SK-N-SH treated with all-trans-retinoic acid at 6 μM for 48 hours (cell line): ENCODE results near the gene KLHL34.

ENCODE experiments used
- ATAC-seq: fragments of 200-7000 bp; cut with Tn5 transposase; 3 replicates; pipeline ENCODE4 v1.9.1; 2020; ENCODE audit warnings: mild to moderate bottlenecking, moderate library complexity
- ARNTL ChIP-seq: fragments of 450-650 bp; formaldehyde crosslinking; IDR thresholded peaks from 2 replicates; pipeline ENCODE4 v1.5.0; 2020; ENCODE audit warnings: low read depth, mild to moderate bottlenecking, moderate library complexity, borderline replicate concordance
- BACH2 ChIP-seq: fragments of 250-450 bp; sonication (Bioruptor Pico); IDR thresholded peaks from 2 replicates; pipeline ENCODE4 v1.9.0; 2021; ENCODE audit warnings: mild to moderate bottlenecking, borderline replicate concordance
- CSDC2 ChIP-seq: fragments of 250-450 bp; sonication (Bioruptor Pico); IDR thresholded peaks from 2 replicates; pipeline ENCODE4 v1.5.0; 2020; ENCODE audit warnings: mild to moderate bottlenecking, moderate library complexity
- ESRRG ChIP-seq: fragments of 250-450 bp; sonication (Bioruptor Pico); IDR thresholded peaks from 2 replicates; pipeline ENCODE4 v1.6.1; 2021; ENCODE audit warnings: mild to moderate bottlenecking
- GLIS3 ChIP-seq: fragments of 250-450 bp; sonication (Bioruptor Pico); IDR thresholded peaks from 2 replicates; pipeline ENCODE4 v1.5.0; 2020; ENCODE audit warnings: mild to moderate bottlenecking, moderate library complexity
- ISL1 ChIP-seq: fragments of 250-450 bp; sonication (Bioruptor Pico); IDR thresholded peaks from 2 replicates; pipeline ENCODE4 v2.1.2; 2022; ENCODE audit warnings: mild to moderate bottlenecking, moderate library complexity
- OSR1 ChIP-seq: fragments of 250-450 bp; sonication (Bioruptor Pico); IDR thresholded peaks from 2 replicates; pipeline ENCODE4 v1.8.0; 2022; ENCODE audit warnings: moderate library complexity, mild to moderate bottlenecking, inconsistent platforms
- PPARA ChIP-seq: fragments of 250-450 bp; sonication (Bioruptor Pico); IDR thresholded peaks from 2 replicates; pipeline ENCODE4 v1.5.0; 2020; ENCODE audit warnings: mild to moderate bottlenecking, borderline replicate concordance
- RARB ChIP-seq: fragments of 250-450 bp; sonication (Bioruptor Pico); IDR thresholded peaks from 2 replicates; pipeline ENCODE4 v1.8.0; 2021; ENCODE audit warnings: mild to moderate bottlenecking, moderate library complexity
- SNAI2 ChIP-seq: fragments of 250-450 bp; sonication (Bioruptor Pico); IDR thresholded peaks from 2 replicates; pipeline ENCODE4 v1.5.0; 2020; ENCODE audit warnings: mild to moderate bottlenecking, moderate library complexity
- TCF4 ChIP-seq: fragments of 250-450 bp; sonication (Bioruptor Pico); IDR thresholded peaks from 2 replicates; pipeline ENCODE4 v1.8.0; 2021; ENCODE audit warnings: mild to moderate bottlenecking, moderate library complexity, borderline replicate concordance
- TOX ChIP-seq: fragments of 250-450 bp; sonication (Bioruptor Pico); IDR thresholded peaks from 2 replicates; pipeline ENCODE4 v1.8.0; 2021; ENCODE audit warnings: mild to moderate bottlenecking, moderate library complexity, borderline replicate concordance
- ZC3H10 ChIP-seq: fragments of 250-450 bp; sonication (Bioruptor Pico); IDR thresholded peaks from 2 replicates; pipeline ENCODE4 v1.5.1; 2021; ENCODE audit warnings: mild to moderate bottlenecking, moderate library complexity
- ZFP3 ChIP-seq: fragments of 250-450 bp; sonication (Bioruptor Pico); IDR thresholded peaks from 2 replicates; pipeline ENCODE4 v1.5.0; 2020; ENCODE audit warnings: mild to moderate bottlenecking, moderate library complexity
- ZFP30 ChIP-seq: fragments of 450-650 bp; formaldehyde crosslinking; IDR thresholded peaks from 2 replicates; pipeline ENCODE4 v1.5.0; 2022; ENCODE audit warnings: mild to moderate bottlenecking, moderate library complexity
- ZNF565 ChIP-seq: fragments of 450-650 bp; formaldehyde crosslinking; conservative IDR thresholded peaks from 2 replicates; pipeline ENCODE4 v1.5.0; 2020; ENCODE audit warnings: low read depth, mild to moderate bottlenecking, moderate library complexity
- ZNF70 ChIP-seq: fragments of 450-650 bp; formaldehyde crosslinking; IDR thresholded peaks from 2 replicates; pipeline ENCODE4 v1.5.0; 2020; ENCODE audit warnings: mild to moderate bottlenecking, moderate library complexity
- ZNF8 ChIP-seq: fragments of 450-650 bp; formaldehyde crosslinking; IDR thresholded peaks from 2 replicates; pipeline ENCODE4 v1.5.0; 2020; ENCODE audit warnings: mild to moderate bottlenecking, moderate library complexity
- TF ChIP-seq, protein P1 (sequence below): fragments of 250-450 bp; sonication (Bioruptor Pico); IDR thresholded peaks from 2 replicates; pipeline ENCODE4 v1.8.0; 2020; ENCODE audit warnings: mild to moderate bottlenecking, moderate library complexity, borderline replicate concordance
- TF ChIP-seq, protein P2 (sequence below): fragments of 250-450 bp; sonication (Bioruptor Pico); IDR thresholded peaks from 2 replicates; pipeline ENCODE4 v1.5.1; 2020; ENCODE audit warnings: low read depth, mild to moderate bottlenecking, moderate library complexity
- TF ChIP-seq, protein P3 (sequence below): fragments of 250-450 bp; sonication (Bioruptor Pico); IDR thresholded peaks from 2 replicates; pipeline ENCODE4 v1.5.1; 2021; ENCODE audit warnings: mild to moderate bottlenecking, moderate library complexity
- TF ChIP-seq, protein P4 (sequence below): fragments of 250-450 bp; sonication (Bioruptor Pico); IDR thresholded peaks from 2 replicates; pipeline ENCODE4 v1.8.0; 2021; ENCODE audit warnings: low read depth, mild to moderate bottlenecking, moderate library complexity, borderline replicate concordance
- TF ChIP-seq, protein P5 (sequence below): fragments of 250-450 bp; sonication (Bioruptor Pico); IDR thresholded peaks from 2 replicates; pipeline ENCODE4 v1.5.0; 2020; ENCODE audit warnings: mild to moderate bottlenecking, moderate library complexity

Gene KLHL34

DNA sequence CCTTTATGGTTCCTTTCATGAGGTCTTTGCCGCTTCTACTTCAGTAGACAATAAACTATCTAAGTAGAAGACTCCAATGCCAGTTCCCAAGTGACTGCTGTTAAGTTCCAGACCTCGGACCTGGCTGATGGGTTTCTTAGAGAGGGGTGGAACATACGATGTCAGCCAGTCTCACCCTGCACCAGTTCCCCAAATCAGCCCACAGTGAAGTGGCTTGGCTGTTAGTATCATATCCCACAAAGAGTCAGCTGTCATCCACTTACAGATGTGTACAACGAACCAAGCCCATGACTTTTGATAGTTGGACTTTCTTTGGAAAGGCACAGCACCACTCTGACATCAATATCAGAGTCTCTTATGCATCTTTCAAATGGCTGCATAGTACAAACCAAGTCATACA lies 8.1 kb upstream of the KLHL34 start:
- no peak for ATAC-seq
- TF ChIP-seq PPARA (CRISPR knock-in tag) (no peak), CSDC2 (CRISPR knock-in tag) (no peak), ZC3H10 (no peak), SNAI2 (CRISPR knock-in tag) (no peak), GLIS3 (CRISPR knock-in tag) (no peak), TCF4 (CRISPR knock-in tag) (no peak), OSR1 (CRISPR knock-in tag) (no peak), TOX (CRISPR knock-in tag) (no peak), ESRRG (CRISPR knock-in tag) (no peak)
- TF ChIP-seq, protein P1, sequence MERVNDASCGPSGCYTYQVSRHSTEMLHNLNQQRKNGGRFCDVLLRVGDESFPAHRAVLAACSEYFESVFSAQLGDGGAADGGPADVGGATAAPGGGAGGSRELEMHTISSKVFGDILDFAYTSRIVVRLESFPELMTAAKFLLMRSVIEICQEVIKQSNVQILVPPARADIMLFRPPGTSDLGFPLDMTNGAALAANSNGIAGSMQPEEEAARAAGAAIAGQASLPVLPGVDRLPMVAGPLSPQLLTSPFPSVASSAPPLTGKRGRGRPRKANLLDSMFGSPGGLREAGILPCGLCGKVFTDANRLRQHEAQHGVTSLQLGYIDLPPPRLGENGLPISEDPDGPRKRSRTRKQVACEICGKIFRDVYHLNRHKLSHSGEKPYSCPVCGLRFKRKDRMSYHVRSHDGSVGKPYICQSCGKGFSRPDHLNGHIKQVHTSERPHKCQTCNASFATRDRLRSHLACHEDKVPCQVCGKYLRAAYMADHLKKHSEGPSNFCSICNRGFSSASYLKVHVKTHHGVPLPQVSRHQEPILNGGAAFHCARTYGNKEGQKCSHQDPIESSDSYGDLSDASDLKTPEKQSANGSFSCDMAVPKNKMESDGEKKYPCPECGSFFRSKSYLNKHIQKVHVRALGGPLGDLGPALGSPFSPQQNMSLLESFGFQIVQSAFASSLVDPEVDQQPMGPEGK (CRISPR knock-in tag): no peak

DNA sequence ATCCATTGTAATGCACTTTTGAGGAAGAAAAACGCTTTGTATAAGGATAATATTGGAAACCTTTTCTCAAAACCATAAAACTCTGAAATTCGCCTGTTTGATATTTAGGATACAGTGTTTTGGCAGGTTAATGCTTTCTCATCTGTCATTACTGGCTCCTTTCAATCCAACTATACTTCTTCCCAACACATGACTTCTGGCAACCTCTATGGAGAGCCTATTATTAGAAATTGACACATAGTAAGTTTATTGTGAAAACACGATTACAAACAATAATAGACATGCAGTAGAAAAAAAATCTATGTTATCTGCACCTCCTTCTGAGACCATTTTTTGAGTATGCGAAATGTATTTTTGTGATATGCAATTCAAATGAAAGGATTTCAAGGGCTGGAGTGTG lies 4.6 kb upstream of the KLHL34 start:
- TF ChIP-seq ZNF565 (CRISPR knock-in tag) (no peak), ARNTL (CRISPR knock-in tag) (no peak), ZFP3 (CRISPR knock-in tag) (no peak), ZNF70 (CRISPR knock-in tag) (no peak), ZFP30 (CRISPR knock-in tag) (no peak), PPARA (CRISPR knock-in tag) (no peak), CSDC2 (CRISPR knock-in tag) (no peak), TOX (CRISPR knock-in tag) (no peak), ZNF8 (CRISPR knock-in tag) (no peak), OSR1 (CRISPR knock-in tag) (no peak), BACH2 (no peak), ZC3H10 (no peak), RARB (no peak), ESRRG (CRISPR knock-in tag) (no peak), ISL1 (CRISPR knock-in tag) (no peak)
- TF ChIP-seq, protein P2, sequence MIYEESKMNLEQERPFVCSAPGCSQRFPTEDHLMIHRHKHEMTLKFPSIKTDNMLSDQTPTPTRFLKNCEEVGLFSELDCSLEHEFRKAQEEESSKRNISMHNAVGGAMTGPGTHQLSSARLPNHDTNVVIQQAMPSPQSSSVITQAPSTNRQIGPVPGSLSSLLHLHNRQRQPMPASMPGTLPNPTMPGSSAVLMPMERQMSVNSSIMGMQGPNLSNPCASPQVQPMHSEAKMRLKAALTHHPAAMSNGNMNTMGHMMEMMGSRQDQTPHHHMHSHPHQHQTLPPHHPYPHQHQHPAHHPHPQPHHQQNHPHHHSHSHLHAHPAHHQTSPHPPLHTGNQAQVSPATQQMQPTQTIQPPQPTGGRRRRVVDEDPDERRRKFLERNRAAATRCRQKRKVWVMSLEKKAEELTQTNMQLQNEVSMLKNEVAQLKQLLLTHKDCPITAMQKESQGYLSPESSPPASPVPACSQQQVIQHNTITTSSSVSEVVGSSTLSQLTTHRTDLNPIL (CRISPR knock-in tag): no peak
- TF ChIP-seq, protein P3, sequence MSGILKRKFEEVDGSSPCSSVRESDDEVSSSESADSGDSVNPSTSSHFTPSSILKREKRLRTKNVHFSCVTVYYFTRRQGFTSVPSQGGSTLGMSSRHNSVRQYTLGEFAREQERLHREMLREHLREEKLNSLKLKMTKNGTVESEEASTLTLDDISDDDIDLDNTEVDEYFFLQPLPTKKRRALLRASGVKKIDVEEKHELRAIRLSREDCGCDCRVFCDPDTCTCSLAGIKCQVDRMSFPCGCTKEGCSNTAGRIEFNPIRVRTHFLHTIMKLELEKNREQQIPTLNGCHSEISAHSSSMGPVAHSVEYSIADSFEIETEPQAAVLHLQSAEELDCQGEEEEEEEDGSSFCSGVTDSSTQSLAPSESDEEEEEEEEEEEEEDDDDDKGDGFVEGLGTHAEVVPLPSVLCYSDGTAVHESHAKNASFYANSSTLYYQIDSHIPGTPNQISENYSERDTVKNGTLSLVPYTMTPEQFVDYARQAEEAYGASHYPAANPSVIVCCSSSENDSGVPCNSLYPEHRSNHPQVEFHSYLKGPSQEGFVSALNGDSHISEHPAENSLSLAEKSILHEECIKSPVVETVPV (CRISPR knock-in tag): no peak
- TF ChIP-seq, protein P4, sequence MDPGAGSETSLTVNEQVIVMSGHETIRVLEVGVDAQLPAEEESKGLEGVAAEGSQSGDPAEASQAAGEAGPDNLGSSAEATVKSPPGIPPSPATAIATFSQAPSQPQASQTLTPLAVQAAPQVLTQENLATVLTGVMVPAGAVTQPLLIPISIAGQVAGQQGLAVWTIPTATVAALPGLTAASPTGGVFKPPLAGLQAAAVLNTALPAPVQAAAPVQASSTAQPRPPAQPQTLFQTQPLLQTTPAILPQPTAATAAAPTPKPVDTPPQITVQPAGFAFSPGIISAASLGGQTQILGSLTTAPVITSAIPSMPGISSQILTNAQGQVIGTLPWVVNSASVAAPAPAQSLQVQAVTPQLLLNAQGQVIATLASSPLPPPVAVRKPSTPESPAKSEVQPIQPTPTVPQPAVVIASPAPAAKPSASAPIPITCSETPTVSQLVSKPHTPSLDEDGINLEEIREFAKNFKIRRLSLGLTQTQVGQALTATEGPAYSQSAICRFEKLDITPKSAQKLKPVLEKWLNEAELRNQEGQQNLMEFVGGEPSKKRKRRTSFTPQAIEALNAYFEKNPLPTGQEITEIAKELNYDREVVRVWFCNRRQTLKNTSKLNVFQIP: no peak
- TF ChIP-seq, protein P5, sequence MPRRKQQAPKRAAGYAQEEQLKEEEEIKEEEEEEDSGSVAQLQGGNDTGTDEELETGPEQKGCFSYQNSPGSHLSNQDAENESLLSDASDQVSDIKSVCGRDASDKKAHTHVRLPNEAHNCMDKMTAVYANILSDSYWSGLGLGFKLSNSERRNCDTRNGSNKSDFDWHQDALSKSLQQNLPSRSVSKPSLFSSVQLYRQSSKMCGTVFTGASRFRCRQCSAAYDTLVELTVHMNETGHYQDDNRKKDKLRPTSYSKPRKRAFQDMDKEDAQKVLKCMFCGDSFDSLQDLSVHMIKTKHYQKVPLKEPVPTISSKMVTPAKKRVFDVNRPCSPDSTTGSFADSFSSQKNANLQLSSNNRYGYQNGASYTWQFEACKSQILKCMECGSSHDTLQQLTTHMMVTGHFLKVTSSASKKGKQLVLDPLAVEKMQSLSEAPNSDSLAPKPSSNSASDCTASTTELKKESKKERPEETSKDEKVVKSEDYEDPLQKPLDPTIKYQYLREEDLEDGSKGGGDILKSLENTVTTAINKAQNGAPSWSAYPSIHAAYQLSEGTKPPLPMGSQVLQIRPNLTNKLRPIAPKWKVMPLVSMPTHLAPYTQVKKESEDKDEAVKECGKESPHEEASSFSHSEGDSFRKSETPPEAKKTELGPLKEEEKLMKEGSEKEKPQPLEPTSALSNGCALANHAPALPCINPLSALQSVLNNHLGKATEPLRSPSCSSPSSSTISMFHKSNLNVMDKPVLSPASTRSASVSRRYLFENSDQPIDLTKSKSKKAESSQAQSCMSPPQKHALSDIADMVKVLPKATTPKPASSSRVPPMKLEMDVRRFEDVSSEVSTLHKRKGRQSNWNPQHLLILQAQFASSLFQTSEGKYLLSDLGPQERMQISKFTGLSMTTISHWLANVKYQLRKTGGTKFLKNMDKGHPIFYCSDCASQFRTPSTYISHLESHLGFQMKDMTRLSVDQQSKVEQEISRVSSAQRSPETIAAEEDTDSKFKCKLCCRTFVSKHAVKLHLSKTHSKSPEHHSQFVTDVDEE: no peak
- ATAC-seq: no peak

DNA sequence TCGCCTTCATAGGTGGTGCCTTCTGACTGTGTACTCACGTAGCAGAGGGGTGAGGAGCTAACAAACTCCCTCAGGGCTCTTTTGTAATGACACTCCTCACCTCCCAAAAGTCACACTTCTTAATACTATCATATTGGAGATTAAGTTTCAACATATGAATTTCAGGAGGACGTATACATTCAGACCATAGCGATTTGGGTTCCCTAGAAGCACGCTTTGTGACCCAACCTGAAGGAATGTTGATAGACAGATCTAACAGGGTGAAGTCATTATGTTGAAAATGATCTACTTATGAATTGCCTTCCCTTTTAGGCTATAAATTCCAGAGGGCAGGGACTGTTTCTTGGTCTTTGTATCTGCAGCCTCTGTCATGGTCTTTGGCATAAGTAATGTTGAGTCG lies 3.2 kb upstream of the KLHL34 start:
- TF ChIP-seq OSR1 (CRISPR knock-in tag) (no peak), RARB (no peak), GLIS3 (CRISPR knock-in tag) (no peak)
- TF ChIP-seq, protein P5: no peak
- TF ChIP-seq, protein P2 (CRISPR knock-in tag): no peak
- ATAC-seq: no peak
